ENCODE results near the gene ZMIZ1. TPM values are rescaled to one million over a fixed set of nuclear protein-coding genes. Genes with fewer than 3 reads are reported as not detected.

ZMIZ1 gene
- polyA plus RNA-seq, 1 experiment: 13.0 TPM

DNA sequence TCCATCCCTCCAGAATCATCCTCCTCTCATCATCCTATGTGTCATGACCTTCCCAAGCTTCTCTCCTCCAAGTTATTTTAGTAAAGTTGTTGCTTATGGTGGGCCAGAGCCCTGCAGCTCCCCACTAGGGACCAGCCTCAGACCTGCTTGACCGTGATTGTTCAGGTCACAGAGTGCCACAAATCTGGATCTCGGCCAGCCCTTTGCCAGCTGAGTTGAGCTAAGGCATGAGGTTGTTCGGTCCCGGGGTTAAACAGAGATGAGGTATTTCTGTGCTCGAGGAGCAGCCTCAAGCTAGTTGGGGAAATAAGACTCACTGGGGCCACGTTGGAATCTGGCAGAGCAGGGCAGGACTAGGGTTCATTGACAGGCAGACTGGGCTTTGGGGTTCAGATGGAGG is 212.2 kb downstream of the ZMIZ1 start:
- DNase-seq (ENCODE audit: low read depth): no peak
- Histone ChIP-seq H3K27me3 (ENCODE audit: control insufficient read depth, insufficient read depth, low read length) (no peaks in the 10 kb centered on the region), H3K4me3 (ENCODE audit: low read depth, low read length) (no peak overlapping the region), H3K36me3 (ENCODE audit: control insufficient read depth, insufficient read depth, low read length) (peaks cover 26% of the 10 kb centered on the region)
- TF ChIP-seq, protein P1, sequence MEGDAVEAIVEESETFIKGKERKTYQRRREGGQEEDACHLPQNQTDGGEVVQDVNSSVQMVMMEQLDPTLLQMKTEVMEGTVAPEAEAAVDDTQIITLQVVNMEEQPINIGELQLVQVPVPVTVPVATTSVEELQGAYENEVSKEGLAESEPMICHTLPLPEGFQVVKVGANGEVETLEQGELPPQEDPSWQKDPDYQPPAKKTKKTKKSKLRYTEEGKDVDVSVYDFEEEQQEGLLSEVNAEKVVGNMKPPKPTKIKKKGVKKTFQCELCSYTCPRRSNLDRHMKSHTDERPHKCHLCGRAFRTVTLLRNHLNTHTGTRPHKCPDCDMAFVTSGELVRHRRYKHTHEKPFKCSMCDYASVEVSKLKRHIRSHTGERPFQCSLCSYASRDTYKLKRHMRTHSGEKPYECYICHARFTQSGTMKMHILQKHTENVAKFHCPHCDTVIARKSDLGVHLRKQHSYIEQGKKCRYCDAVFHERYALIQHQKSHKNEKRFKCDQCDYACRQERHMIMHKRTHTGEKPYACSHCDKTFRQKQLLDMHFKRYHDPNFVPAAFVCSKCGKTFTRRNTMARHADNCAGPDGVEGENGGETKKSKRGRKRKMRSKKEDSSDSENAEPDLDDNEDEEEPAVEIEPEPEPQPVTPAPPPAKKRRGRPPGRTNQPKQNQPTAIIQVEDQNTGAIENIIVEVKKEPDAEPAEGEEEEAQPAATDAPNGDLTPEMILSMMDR (IDR thresholded peaks at IDR 0.05; ENCODE audit: insufficient read depth, low read depth, low read length): no peak
- ChIA-PET POLR2A (no interaction called here), CTCF (interaction anchor here (0.8 to 2.3 kb wide), 2 partner anchors 11 to 13 kb away, joined by 4 to 5 read pairs; no protein-coding TSS in a partner anchor)

DNA sequence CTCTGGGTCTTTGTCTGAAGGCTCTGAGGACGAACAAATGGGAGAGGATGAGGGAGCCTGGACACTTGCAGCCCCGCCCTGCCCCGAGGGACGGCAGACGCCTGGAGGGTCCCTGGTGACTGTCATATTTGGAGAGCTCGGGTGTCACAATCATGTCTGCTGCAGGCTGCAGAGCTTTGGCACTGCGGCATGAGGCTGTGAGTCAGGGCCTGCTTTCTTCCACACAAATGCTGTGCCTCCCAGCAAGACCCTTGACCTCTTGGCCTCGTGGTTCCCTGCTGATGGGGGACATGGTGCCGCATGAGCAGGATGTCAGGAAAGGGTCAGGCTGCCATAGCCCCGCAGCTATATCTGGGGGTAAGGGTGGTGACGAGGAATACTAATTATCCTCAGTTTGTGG is 213.6 kb downstream of the ZMIZ1 start:
- no peak for DNase-seq (ENCODE audit: low read depth)
- Histone ChIP-seq H3K27me3 (ENCODE audit: control insufficient read depth, insufficient read depth, low read length) (no peaks in the 10 kb centered on the region), H3K4me3 (ENCODE audit: low read depth, low read length) (no peak overlapping the region), H3K36me3 (ENCODE audit: control insufficient read depth, insufficient read depth, low read length) (peaks cover 22% of the 10 kb centered on the region)
- CTCF ChIA-PET: interaction anchor here (2.3 kb wide), 1 partner anchor 12 kb away, joined by 5 read pairs; no protein-coding TSS in a partner anchor
- TF ChIP-seq, protein P1 (IDR thresholded peaks at IDR 0.05; ENCODE audit: insufficient read depth, low read depth, low read length): no peak
- POLR2A ChIA-PET: no interaction called here

DNA sequence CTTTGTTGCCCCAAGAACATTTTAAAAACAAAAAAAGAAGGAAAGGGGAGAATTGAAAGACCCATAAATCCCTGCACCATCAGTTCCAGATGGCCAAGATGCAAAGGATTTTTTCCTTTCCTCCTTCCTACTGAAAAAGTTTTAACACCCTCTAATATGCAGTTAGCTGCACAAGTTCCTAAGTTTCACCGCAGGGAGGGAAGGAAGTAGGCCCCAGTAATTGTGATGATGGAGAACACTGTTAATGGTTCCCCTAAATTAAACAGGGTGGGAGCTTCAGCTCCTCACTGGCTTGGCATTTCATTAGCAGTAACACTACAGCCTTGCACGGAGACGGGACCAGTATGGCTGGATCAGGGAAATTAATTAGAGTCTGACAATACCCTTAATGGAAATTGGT is 214.8 kb downstream of the ZMIZ1 start:
- POLR2A ChIA-PET: interaction anchor here (0.6 kb wide), 1 partner anchor 44 kb away, joined by 3 read pairs; no protein-coding TSS in a partner anchor
- Histone ChIP-seq H3K36me3 (ENCODE audit: control insufficient read depth, insufficient read depth, low read length) (peaks cover 22% of the 10 kb centered on the region), H3K27me3 (ENCODE audit: control insufficient read depth, insufficient read depth, low read length) (no peaks in the 10 kb centered on the region), H3K4me3 (ENCODE audit: low read depth, low read length) (no peak overlapping the region)
- CTCF ChIA-PET: interaction anchor here (1.0 to 1.2 kb wide), 3 partner anchors 8 to 11 kb away, joined by 3 to 5 read pairs (median 3); no protein-coding TSS in a partner anchor
- TF ChIP-seq, protein P1 (IDR thresholded peaks at IDR 0.05; ENCODE audit: insufficient read depth, low read depth, low read length): no peak
- no peak for DNase-seq (ENCODE audit: low read depth)

DNA sequence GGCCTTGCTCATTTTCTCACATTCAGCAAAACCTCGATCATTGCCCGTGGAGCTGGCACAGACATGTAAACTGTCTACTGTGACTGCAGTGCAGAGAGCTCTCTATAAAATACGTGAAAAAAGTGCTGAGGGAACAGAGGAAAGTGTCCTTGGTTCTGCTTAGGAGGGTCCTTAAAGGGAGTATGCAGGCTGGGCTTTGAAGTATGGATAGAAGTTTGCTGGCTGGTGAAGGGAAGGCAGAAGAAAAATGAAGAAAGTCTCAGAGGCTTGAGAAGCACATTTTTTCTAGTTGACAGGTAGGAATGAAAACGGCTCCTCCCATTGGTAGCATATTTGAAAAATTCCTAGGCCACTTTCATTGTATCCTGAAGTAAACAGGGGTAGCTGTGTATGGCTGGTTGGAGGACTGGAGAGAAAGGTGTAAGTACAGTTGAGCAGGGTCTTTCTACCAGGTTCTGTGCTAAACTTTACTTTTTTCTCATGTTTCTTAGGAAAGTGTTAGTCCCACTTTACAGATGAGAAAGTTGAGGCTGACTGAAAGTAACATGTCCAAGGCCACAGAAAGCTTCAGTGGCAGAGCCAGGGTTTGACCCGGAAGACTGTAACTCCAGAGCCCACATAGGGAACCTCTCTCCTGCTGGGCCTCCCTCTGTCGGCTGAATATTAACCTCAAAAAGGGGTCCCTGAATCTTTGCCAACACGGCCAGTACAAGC is 215.5 kb downstream of the ZMIZ1 start:
- CTCF ChIA-PET: interaction anchor here (1.0 to 1.2 kb wide), 3 partner anchors 8 to 12 kb away, joined by 3 to 5 read pairs (median 3); no protein-coding TSS in a partner anchor
- H3K4me3 ChIP-seq (ENCODE audit: low read depth, low read length): no peak overlapping the region
- H3K36me3 ChIP-seq (ENCODE audit: control insufficient read depth, insufficient read depth, low read length): peaks cover 23% of the 10 kb centered on the region
- no peaks in the 10 kb centered on the region for H3K27me3 ChIP-seq (ENCODE audit: control insufficient read depth, insufficient read depth, low read length)
- POLR2A ChIA-PET: interaction anchor here (0.6 kb wide), 1 partner anchor 45 kb away, joined by 3 read pairs; no protein-coding TSS in a partner anchor
- no peak for DNase-seq (ENCODE audit: low read depth)
- TF ChIP-seq, protein P1 (IDR thresholded peaks at IDR 0.05; ENCODE audit: insufficient read depth, low read depth, low read length): no peak

DNA sequence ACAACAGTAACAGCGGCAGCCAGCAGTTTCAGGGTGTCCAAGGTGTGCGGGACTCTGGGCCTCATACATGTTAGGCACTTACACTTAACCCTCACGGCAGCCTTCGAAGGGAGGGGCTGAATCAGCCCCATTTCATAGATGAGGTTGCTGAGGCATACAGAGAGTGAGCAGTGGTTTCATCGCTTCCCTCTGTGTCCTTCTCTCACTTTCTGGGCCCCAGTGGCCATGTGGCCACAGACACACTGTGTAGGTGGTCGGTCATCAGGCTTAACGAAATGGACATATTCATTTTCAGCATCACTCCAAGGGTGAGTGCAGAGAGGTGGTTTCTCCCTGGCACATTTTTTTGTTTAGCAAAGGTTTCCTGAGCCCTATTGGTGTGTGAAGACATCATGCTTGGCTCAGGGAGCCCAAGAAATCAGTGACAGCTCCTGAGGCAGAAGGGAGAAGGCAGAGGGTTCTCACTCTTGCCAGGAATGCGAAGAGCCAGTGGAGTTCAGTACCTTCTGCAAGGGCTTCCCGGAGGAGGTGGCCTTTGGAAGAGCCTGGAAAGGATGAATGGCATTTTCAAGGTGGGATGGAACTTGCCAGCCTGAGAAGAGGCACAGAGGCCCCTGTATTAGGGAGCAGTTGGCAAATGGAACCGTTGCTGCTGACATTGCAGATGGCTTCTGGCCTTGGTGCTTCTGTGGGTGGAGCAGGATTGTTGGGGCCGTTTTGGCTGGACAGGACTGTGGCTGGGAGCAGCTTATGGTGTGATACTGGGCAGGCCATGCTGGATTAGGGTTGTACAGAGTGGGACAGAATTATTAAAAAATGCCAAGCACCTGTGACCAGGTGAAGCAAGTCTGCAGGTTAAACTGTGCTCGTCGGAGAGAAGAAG is 216.8 kb downstream of the ZMIZ1 start:
- Histone ChIP-seq H3K4me3 (ENCODE audit: low read depth, low read length) (no peak overlapping the region), H3K27me3 (ENCODE audit: control insufficient read depth, insufficient read depth, low read length) (no peaks in the 10 kb centered on the region), H3K36me3 (ENCODE audit: control insufficient read depth, insufficient read depth, low read length) (peaks cover 32% of the 10 kb centered on the region)
- ChIA-PET POLR2A (no interaction called here), CTCF (no interaction called here)
- TF ChIP-seq, protein P1 (IDR thresholded peaks at IDR 0.05; ENCODE audit: insufficient read depth, low read depth, low read length): no peak
- DNase-seq (ENCODE audit: low read depth): no peak
